Neural progenitor cell (in vitro differentiated cells): ENCODE data around the gene ADAM22. TPM values are rescaled to one million over a fixed set of nuclear protein-coding genes. Genes with fewer than 3 reads are reported as not detected.

ENCODE experiments used
- DNase-seq: peaks from one replicate; pipeline ENCODE4 v3.0.0-alpha.2; 2016; ENCODE audit warnings: low spot score
- H2AFZ ChIP-seq: fragments of 200-600 bp; sonication (generic); replicated peaks from 2 replicates; pipeline ENCODE4 v1.6.1; 2016; ENCODE audit warnings: antibody characterized with exemption
- H3F3A ChIP-seq: fragments of 200-600 bp; sonication (generic); 2 replicates; pipeline ENCODE4 v1.6.1; 2016; ENCODE audit warnings: antibody characterized with exemption, low read depth
- H3K27ac ChIP-seq: fragments of 200-600 bp; sonication (generic); 2 replicates; pipeline ENCODE4 v1.5.1; 2016; ENCODE audit warnings: mild to moderate bottlenecking
- H3K27me3 ChIP-seq: fragments of 200-600 bp; sonication (generic); 2 replicates; pipeline ENCODE4 v1.6.1; 2016; ENCODE audit warnings: mild to moderate bottlenecking, moderate library complexity
- H3K36me3 ChIP-seq: fragments of 200-600 bp; sonication (generic); 2 replicates; pipeline ENCODE4 v1.5.1; 2016
- H3K4me1 ChIP-seq: fragments of 200-600 bp; sonication (generic); 2 replicates; pipeline ENCODE4 v1.6.1; 2016; ENCODE audit warnings: mixed run types
- H3K4me2 ChIP-seq: fragments of 200-600 bp; sonication (generic); 2 replicates; pipeline ENCODE4 v1.6.1; 2016
- H3K4me3 ChIP-seq: fragments of 200-600 bp; sonication (generic); 2 replicates; pipeline ENCODE4 v1.5.1; 2016
- H3K79me2 ChIP-seq: fragments of 200-600 bp; sonication (generic); 2 replicates; pipeline ENCODE4 v1.6.1; 2016; ENCODE audit warnings: low read depth
- H3K9ac ChIP-seq: fragments of 200-600 bp; sonication (generic); 2 replicates; pipeline ENCODE4 v1.6.1; 2016
- H3K9me3 ChIP-seq: fragments of 200-600 bp; sonication (generic); 2 replicates; pipeline ENCODE4 v1.5.1; 2016; ENCODE audit warnings: low read depth
- H4K20me1 ChIP-seq: fragments of 200-600 bp; sonication (generic); 2 replicates; pipeline ENCODE4 v1.6.1; 2016; ENCODE audit warnings: low read depth
- H3K27ac Mint-ChIP-seq: 3 replicates; pipeline ENCODE4 v1.8.0; 2021; ENCODE audit warnings: mixed read lengths
- H3K27me3 Mint-ChIP-seq: 2 replicates; pipeline ENCODE4 v1.8.0; 2022; ENCODE audit warnings: low read depth, mild to moderate bottlenecking, inconsistent platforms, moderate library complexity, mixed read lengths; ENCODE audit not compliant: insufficient read depth
- H3K36me3 Mint-ChIP-seq: 3 replicates; pipeline ENCODE4 v1.8.0; 2021; ENCODE audit warnings: mixed read lengths
- H3K4me1 Mint-ChIP-seq: 3 replicates; pipeline ENCODE4 v1.8.0; 2021; ENCODE audit warnings: mixed read lengths
- H3K4me3 Mint-ChIP-seq: 3 replicates; pipeline ENCODE4 v1.8.0; 2021; ENCODE audit warnings: mild to moderate bottlenecking, moderate library complexity, mixed read lengths
- H3K9me3 Mint-ChIP-seq: 3 replicates; pipeline ENCODE4 v1.8.0; 2020; ENCODE audit warnings: mixed read lengths
- EZH2 ChIP-seq: fragments of 200-600 bp; sonication (generic); IDR thresholded peaks from 2 replicates; pipeline ENCODE4 v1.6.1; 2017; ENCODE audit warnings: antibody characterized with exemption, mild to moderate bottlenecking, moderate library complexity
- EZH2phosphoT487 ChIP-seq: fragments of 200-600 bp; sonication (generic); IDR thresholded peaks from 2 replicates; pipeline ENCODE4 v1.6.1; 2017; ENCODE audit warnings: antibody characterized with exemption
- total RNA-seq: library from RNA; depleted of rRNA; stranded (reverse); fragments of >200 nt; gene quantifications from 2 replicates; pipeline ENCODE4 v1.2.3, GENCODE V29; 2015; ENCODE audit warnings: low replicate concordance
- TF ChIP-seq, protein P1 (sequence below): fragments of 200-600 bp; sonication (generic); IDR thresholded peaks from 2 replicates; pipeline ENCODE4 v1.5.1; 2017; ENCODE audit warnings: antibody characterized with exemption, mild to moderate bottlenecking

The ADAM22 gene
- total RNA-seq, 1 donor from 2014 or later: 13.7 TPM

DNA sequence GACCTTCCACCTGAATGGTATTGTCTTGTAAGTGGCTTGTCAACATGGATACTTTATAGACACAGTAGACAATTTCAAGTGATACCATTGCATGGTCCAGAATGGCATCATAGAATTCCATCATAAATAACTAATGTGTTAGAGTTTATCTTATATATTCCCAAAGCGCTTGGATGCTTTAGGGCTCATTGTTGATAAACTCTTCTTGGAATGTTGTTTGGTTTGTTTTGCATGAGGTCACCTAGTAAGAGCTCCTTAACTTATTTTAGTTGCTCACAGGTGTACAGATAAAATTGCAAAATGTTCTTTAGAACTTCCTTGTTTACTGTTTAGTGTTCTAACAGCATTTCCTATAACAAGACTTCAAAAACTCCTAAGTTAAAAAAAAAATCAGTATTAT lies 249.0 kb downstream of the ADAM22 start:
- Histone ChIP-seq H3K79me2 (no peaks in the 10 kb centered on the region), H2AFZ (no peak overlapping the region), H4K20me1 (no peaks in the 10 kb centered on the region), H3K27ac (no peak overlapping the region), H3K27me3 (no peaks in the 10 kb centered on the region), H3K36me3 (no peaks in the 10 kb centered on the region), H3K9me3 (no peaks in the 10 kb centered on the region), H3K4me2 (no peak overlapping the region), H3K4me1 (no peaks in the 10 kb centered on the region), H3K4me3 (no peak overlapping the region), H3K9ac (no peak overlapping the region), H3F3A (no peaks in the 10 kb centered on the region)
- no peaks in the 10 kb centered on the region for H3K4me1 Mint-ChIP-seq
- H3K27me3 Mint-ChIP-seq: no peaks in the 10 kb centered on the region
- H3K27ac Mint-ChIP-seq: no peak overlapping the region
- H3K36me3 Mint-ChIP-seq: no peaks in the 10 kb centered on the region
- no peak for DNase-seq
- TF ChIP-seq EZH2phosphoT487 (no peak), EZH2 (no peak)
- TF ChIP-seq, protein P1, sequence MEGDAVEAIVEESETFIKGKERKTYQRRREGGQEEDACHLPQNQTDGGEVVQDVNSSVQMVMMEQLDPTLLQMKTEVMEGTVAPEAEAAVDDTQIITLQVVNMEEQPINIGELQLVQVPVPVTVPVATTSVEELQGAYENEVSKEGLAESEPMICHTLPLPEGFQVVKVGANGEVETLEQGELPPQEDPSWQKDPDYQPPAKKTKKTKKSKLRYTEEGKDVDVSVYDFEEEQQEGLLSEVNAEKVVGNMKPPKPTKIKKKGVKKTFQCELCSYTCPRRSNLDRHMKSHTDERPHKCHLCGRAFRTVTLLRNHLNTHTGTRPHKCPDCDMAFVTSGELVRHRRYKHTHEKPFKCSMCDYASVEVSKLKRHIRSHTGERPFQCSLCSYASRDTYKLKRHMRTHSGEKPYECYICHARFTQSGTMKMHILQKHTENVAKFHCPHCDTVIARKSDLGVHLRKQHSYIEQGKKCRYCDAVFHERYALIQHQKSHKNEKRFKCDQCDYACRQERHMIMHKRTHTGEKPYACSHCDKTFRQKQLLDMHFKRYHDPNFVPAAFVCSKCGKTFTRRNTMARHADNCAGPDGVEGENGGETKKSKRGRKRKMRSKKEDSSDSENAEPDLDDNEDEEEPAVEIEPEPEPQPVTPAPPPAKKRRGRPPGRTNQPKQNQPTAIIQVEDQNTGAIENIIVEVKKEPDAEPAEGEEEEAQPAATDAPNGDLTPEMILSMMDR: no peak
- no peak overlapping the region for H3K4me3 Mint-ChIP-seq
- H3K9me3 Mint-ChIP-seq: no peaks in the 10 kb centered on the region

DNA sequence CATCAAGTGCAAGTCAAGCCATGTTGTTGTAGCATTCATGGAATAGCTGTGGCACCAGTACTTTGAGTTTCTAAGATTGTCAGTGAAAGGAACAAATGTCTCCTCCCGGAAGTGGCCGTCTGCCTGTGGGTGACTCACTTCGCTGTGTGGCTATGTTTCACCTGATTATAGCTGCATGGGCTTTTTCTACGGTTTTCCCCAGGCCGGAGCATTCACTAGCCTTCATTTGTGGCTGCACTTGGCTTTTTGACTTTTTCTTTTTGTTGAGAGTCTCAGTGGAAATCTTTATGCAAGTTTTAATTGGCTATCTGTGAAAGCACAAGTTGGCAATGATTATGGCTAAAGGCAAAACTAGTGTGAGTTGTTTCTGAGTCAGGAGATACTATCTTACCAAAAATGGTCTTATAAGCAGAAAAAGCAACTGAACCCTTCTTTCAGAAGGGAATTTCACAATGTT lies 250.8 kb downstream of the ADAM22 start:
- Mint-ChIP-seq H3K4me3 (no peak overlapping the region), H3K27ac (no peak overlapping the region), H3K36me3 (peaks cover 3% of the 10 kb centered on the region), H3K27me3 (no peaks in the 10 kb centered on the region), H3K9me3 (no peaks in the 10 kb centered on the region), H3K4me1 (no peaks in the 10 kb centered on the region)
- no peak for DNase-seq
- Histone ChIP-seq H3K4me1 (no peaks in the 10 kb centered on the region), H3K79me2 (no peaks in the 10 kb centered on the region), H3K27ac (no peak overlapping the region), H3K4me2 (no peak overlapping the region), H3K36me3 (no peaks in the 10 kb centered on the region), H2AFZ (no peak overlapping the region), H3F3A (no peaks in the 10 kb centered on the region), H4K20me1 (no peaks in the 10 kb centered on the region), H3K9me3 (no peaks in the 10 kb centered on the region), H3K4me3 (no peak overlapping the region), H3K27me3 (no peaks in the 10 kb centered on the region), H3K9ac (no peak overlapping the region)
- no peak for TF ChIP-seq EZH2phosphoT487
- TF ChIP-seq, protein P1: no peak
- TF ChIP-seq EZH2: no peak

DNA sequence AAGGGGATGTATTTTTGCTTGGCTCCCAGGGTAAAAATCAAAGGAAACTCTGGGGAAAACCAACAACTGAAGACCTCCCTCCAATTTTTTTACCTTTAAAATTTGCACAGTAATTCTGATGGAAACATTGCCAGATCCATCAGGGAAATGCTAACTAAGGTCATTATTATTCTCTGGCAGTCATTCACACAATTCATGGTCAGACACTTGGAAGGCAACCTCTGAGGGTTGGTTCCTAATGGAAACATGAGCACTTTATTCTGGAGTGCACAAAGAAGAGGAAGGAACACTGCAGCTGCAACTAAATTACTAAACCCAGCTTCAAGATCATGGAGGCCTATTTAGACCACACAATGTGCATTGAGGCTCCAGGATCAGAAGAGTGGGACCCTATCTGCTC lies 251.6 kb downstream of the ADAM22 start:
- Histone ChIP-seq H2AFZ (no peak overlapping the region), H3K27me3 (no peaks in the 10 kb centered on the region), H4K20me1 (no peaks in the 10 kb centered on the region), H3K9ac (no peak overlapping the region), H3K36me3 (no peaks in the 10 kb centered on the region), H3K4me2 (no peak overlapping the region), H3K79me2 (no peaks in the 10 kb centered on the region), H3K4me3 (no peak overlapping the region), H3K9me3 (no peaks in the 10 kb centered on the region), H3K4me1 (no peaks in the 10 kb centered on the region), H3F3A (no peaks in the 10 kb centered on the region), H3K27ac (no peak overlapping the region)
- Mint-ChIP-seq H3K36me3 (peaks cover 3% of the 10 kb centered on the region), H3K27ac (no peak overlapping the region), H3K9me3 (no peaks in the 10 kb centered on the region), H3K27me3 (no peaks in the 10 kb centered on the region), H3K4me1 (no peaks in the 10 kb centered on the region), H3K4me3 (no peak overlapping the region)
- TF ChIP-seq EZH2 (no peak), EZH2phosphoT487 (no peak)
- TF ChIP-seq, protein P1: no peak
- no peak for DNase-seq
